HCT116 (cell line): ENCODE results near the gene CNTN4. TPM values are rescaled to one million over a fixed set of nuclear protein-coding genes. Genes with fewer than 3 reads are reported as not detected.

ENCODE experiments used
- ATAC-seq: fragments of 200-7000 bp; cut with Tn5 transposase; 2 replicates; pipeline ENCODE4 v1.9.1; 2020; ENCODE audit warnings: mild to moderate bottlenecking, moderate library complexity
- BruUV-seq: library from RNA; stranded (reverse); fragments of 400-500 nt; replicated peaks from 2 replicates; lab custom pipeline; 2021; lab: Mats Ljungman, UMichigan
- CTCF ChIA-PET: fragments of 300-600 bp; sonication (Branson Sonifier 250); formaldehyde crosslinking; loops from one replicate; lab custom pipeline; 2021; ENCODE audit warnings: antibody characterized with exemption; lab: Charles Lee
- POLR2A ChIA-PET: fragments of 300-600, 350-600 bp; sonication (Branson Sonifier 250); formaldehyde crosslinking; loops from one replicate; lab custom pipeline; 2021; ENCODE audit warnings: antibody characterized with exemption; lab: Charles Lee
- RAD21 ChIA-PET, 2 experiments: fragments of 300-600 bp; sonication (Branson Sonifier 250); formaldehyde crosslinking; loops; one replicate each; lab custom pipeline; 2023; ENCODE audit warnings: low total read pairs in 2 of 2; ENCODE audit not compliant: uncharacterized antibody in 2 of 2, unreplicated experiment in 2 of 2, low non-redundant PET in 1 of 2; lab: Charles Lee
- DNase-seq: peaks from one replicate; pipeline ENCODE4 v3.0.0-alpha.2; 2010; ENCODE audit warnings: low read depth, low spot score
- H2AFZ ChIP-seq: fragments of 200-600 bp; shearing (Covaris generic), sonication (generic); 2 replicates; pipeline ENCODE4 v1.6.1; 2017; ENCODE audit warnings: low read depth, mixed run types, mixed read lengths, antibody characterized with exemption, low read length; ENCODE audit not compliant: poor library complexity, severe bottlenecking
- H3K27ac ChIP-seq: 2 replicates; pipeline ENCODE4 v1.5.1; 2012; ENCODE audit warnings: low read depth, low read length
- H3K27me3 ChIP-seq: fragments of 200-600 bp; sonication (generic); 2 replicates; pipeline ENCODE4 v1.6.1; 2016; ENCODE audit warnings: mixed run types, low read length, mixed read lengths; ENCODE audit not compliant: insufficient read depth
- H3K36me3 ChIP-seq, 2 experiments: fragments of 200-500 bp in 1 of 2; fragments of 200-600 bp in 1 of 2; sonication (Bioruptor generic) in 1 of 2; sonication (generic) in 1 of 2; 2 replicates each; pipeline versions ENCODE4 v1.5.1 to v1.6.1; 2014 to 2016; ENCODE audit warnings: low read length in 2 of 2, inconsistent platforms in 1 of 2, mixed read lengths in 1 of 2, mixed run types in 1 of 2; ENCODE audit not compliant: insufficient read depth in 2 of 2, control insufficient read depth in 1 of 2
- H3K4me1 ChIP-seq, 2 experiments: fragments of 200-600 bp in 1 of 2; sonication (generic) in 1 of 2; 2 replicates each; pipeline versions ENCODE4 v1.5.1 to v1.6.1; 2012 to 2017; ENCODE audit warnings: low read length in 2 of 2, inconsistent platforms in 1 of 2, mild to moderate bottlenecking in 1 of 2, mixed read lengths in 1 of 2, mixed run types in 1 of 2, moderate library complexity in 1 of 2; ENCODE audit not compliant: insufficient read depth in 2 of 2, control insufficient read depth in 1 of 2
- H3K4me2 ChIP-seq: fragments of 200-600 bp; sonication (generic); 2 replicates; pipeline ENCODE4 v1.6.1; 2017; ENCODE audit warnings: mixed run types, low read length, mixed read lengths
- H3K4me3 ChIP-seq, 2 experiments: fragments of 200-600 bp in 1 of 2; sonication (generic) in 1 of 2; replicated peaks in 1 of 2; 2 replicates each; pipeline ENCODE4 v1.5.1; 2011 to 2016; ENCODE audit warnings: low read length in 2 of 2, control low read depth in 1 of 2, low read depth in 1 of 2, mild to moderate bottlenecking in 1 of 2, mixed read lengths in 1 of 2, mixed run types in 1 of 2
- H3K79me2 ChIP-seq: fragments of 200-600 bp; sonication (generic); 2 replicates; pipeline ENCODE4 v1.6.1; 2017; ENCODE audit warnings: mild to moderate bottlenecking, mixed run types, low read length, moderate library complexity, mixed read lengths; ENCODE audit not compliant: insufficient read depth
- H3K9ac ChIP-seq: fragments of 200-600 bp; sonication (generic); 2 replicates; pipeline ENCODE4 v1.6.1; 2016; ENCODE audit warnings: low read length, mixed read lengths
- H3K9me2 ChIP-seq: fragments of 200-600 bp; sonication (generic), shearing (Covaris generic); 2 replicates; pipeline ENCODE4 v1.6.1; 2017; ENCODE audit warnings: mixed run types, mild to moderate bottlenecking, moderate library complexity; ENCODE audit not compliant: insufficient read depth
- H3K9me3 ChIP-seq, 2 experiments: fragments of 200-500 bp in 1 of 2; fragments of 200-600 bp in 1 of 2; sonication (Bioruptor generic) in 1 of 2; sonication (generic) in 1 of 2; 2 replicates each; pipeline ENCODE4 v1.6.1; 2014 to 2017; ENCODE audit warnings: low read length in 2 of 2, mixed read lengths in 2 of 2, inconsistent platforms in 1 of 2, low read depth in 1 of 2, mild to moderate bottlenecking in 1 of 2, mixed run types in 1 of 2, moderate library complexity in 1 of 2; ENCODE audit not compliant: control insufficient read depth in 1 of 2, insufficient read depth in 1 of 2
- H4K20me1 ChIP-seq: fragments of 200-600 bp; sonication (generic), shearing (Covaris generic); 2 replicates; pipeline ENCODE4 v1.6.1; 2017; ENCODE audit warnings: mixed run types, mild to moderate bottlenecking, moderate library complexity; ENCODE audit not compliant: insufficient read depth
- CEBPB ChIP-seq: IDR thresholded peaks from 2 replicates; pipeline ENCODE4 v1.6.1; 2012; ENCODE audit warnings: low read depth
- EZH2phosphoT487 ChIP-seq: fragments of 200-600 bp; IDR thresholded peaks from 2 replicates; pipeline ENCODE4 v1.6.1; 2018; ENCODE audit warnings: antibody characterized with exemption, borderline replicate concordance
- RAD21 ChIP-seq: IDR thresholded peaks from 2 replicates; pipeline ENCODE4 v1.6.1; 2012; ENCODE audit warnings: low read depth, mild to moderate bottlenecking
- TCF7L2 ChIP-seq: IDR thresholded peaks from 2 replicates; pipeline ENCODE4 v1.7.0; 2011; ENCODE audit warnings: borderline replicate concordance, inconsistent platforms; ENCODE audit not compliant: insufficient read depth, insufficient read length; ENCODE audit errors: extremely low read depth
- ZBTB33 ChIP-seq: IDR thresholded peaks from 2 replicates; pipeline ENCODE4 v1.6.1; 2011; ENCODE audit warnings: mild to moderate bottlenecking, low read length, moderate library complexity; ENCODE audit not compliant: insufficient replicate concordance; ENCODE audit errors: extremely low read depth
- ZFX ChIP-seq: fragments of 450-650 bp; IDR thresholded peaks from 2 replicates; pipeline ENCODE4 v1.6.1; 2017
- ZNF274 ChIP-seq: fragments of 200-500 bp; sonication (Bioruptor generic); IDR thresholded peaks from 2 replicates; pipeline ENCODE4 v1.6.1; 2014; ENCODE audit warnings: mild to moderate bottlenecking, low read depth, low read length, inconsistent platforms
- intact Hi-C: fragments of 100-400 bp; cut with micrococcal nuclease; formaldehyde crosslinking; loops from 2 replicates; pipeline ENCODE4 v1.10.0; 2022
- total RNA-seq: library from RNA; stranded (reverse); gene quantifications from one replicate; pipeline ENCODE4 v1.2.1, GENCODE V29; 2021; ENCODE audit not compliant: unreplicated experiment
- TF ChIP-seq, protein P1 (sequence below), 3 experiments: fragments of 200-600 bp in 1 of 3; sonication (generic) in 1 of 3; IDR thresholded peaks in 2 of 3; conservative IDR thresholded peaks in 1 of 3; 2 replicates each; pipeline ENCODE4 v1.5.1; 2012 to 2017; ENCODE audit warnings: low read depth in 2 of 3, low read length in 2 of 3, antibody characterized with exemption in 1 of 3, borderline replicate concordance in 1 of 3, control low read depth in 1 of 3, mild to moderate bottlenecking in 1 of 3, mixed read lengths in 1 of 3, mixed run types in 1 of 3, moderate library complexity in 1 of 3; ENCODE audit not compliant: insufficient read depth in 1 of 3

Gene CNTN4
- total RNA-seq, 1 experiment from 2014 or later, result not detected

- Histone ChIP-seq H3K4me2 (no peak overlapping the region), H3K9me2 (no peaks in the 10 kb centered on the region), H3K4me1 (no peaks in the 10 kb centered on the region), H3K4me3 (no peak overlapping the region), H3K27ac (no peak overlapping the region), H3K9ac (no peak overlapping the region), H4K20me1 (no peaks in the 10 kb centered on the region), H3K27me3 (no peaks in the 10 kb centered on the region), H3K9me3 (peaks cover 5 to 17% of the 10 kb centered on the region in 2 experiments; a peak in 2 of 4 replicates), H2AFZ (no peak overlapping the region), H3K79me2 (no peaks in the 10 kb centered on the region), H3K36me3 (no peaks in the 10 kb centered on the region)
- ChIA-PET POLR2A (no interaction called here), RAD21 (no interaction called here), CTCF (no interaction called here)
- ATAC-seq (no peak), DNase-seq (no peak)
- intact Hi-C loops, result no loop called here
- no peak for TF ChIP-seq ZFX
- TF ChIP-seq EZH2phosphoT487, result no peak
- TF ChIP-seq RAD21, result no peak
- TF ChIP-seq CEBPB, result no peak
- TF ChIP-seq TCF7L2, result no peak
- TF ChIP-seq, protein P1, sequence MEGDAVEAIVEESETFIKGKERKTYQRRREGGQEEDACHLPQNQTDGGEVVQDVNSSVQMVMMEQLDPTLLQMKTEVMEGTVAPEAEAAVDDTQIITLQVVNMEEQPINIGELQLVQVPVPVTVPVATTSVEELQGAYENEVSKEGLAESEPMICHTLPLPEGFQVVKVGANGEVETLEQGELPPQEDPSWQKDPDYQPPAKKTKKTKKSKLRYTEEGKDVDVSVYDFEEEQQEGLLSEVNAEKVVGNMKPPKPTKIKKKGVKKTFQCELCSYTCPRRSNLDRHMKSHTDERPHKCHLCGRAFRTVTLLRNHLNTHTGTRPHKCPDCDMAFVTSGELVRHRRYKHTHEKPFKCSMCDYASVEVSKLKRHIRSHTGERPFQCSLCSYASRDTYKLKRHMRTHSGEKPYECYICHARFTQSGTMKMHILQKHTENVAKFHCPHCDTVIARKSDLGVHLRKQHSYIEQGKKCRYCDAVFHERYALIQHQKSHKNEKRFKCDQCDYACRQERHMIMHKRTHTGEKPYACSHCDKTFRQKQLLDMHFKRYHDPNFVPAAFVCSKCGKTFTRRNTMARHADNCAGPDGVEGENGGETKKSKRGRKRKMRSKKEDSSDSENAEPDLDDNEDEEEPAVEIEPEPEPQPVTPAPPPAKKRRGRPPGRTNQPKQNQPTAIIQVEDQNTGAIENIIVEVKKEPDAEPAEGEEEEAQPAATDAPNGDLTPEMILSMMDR (IDR thresholded peaks at IDR 0.05 in 2 of 3, conservative IDR thresholded peaks at IDR 0.05 in 1 of 3; ENCODE audit: borderline replicate concordance in 1 of 3, insufficient read depth in 1 of 3, low read depth in 2 of 3, low read length in 2 of 3), result no peak
- no peak for TF ChIP-seq ZBTB33
- TF ChIP-seq ZNF274, result no peak
- no TSS peak for BruUV-seq
These were observed 764.5 kb downstream of the CNTN4 start for GRCh38 chr3:2863127-2863526.
